GM12891 (cell line): ENCODE data around the gene DAZAP1.
A peak's percentile ranks its signal among the peaks of the same experiment; 100 is the strongest.

Experiments used
- DNase-seq: peaks from one replicate; pipeline ENCODE4 v3.0.0; 2011; ENCODE audit warnings: low spot score; ENCODE audit not compliant: insufficient read length
- FAIRE-seq: peaks from 2 replicates; lab custom pipeline; 2011; peaks lifted over from hg19 to GRCh38; lab: Jason Lieb, UNC
- PAX5 ChIP-seq: IDR thresholded peaks from 2 replicates; pipeline ENCODE4 v1.6.1; 2011; ENCODE audit warnings: low read length, moderate library complexity, mild to moderate bottlenecking; ENCODE audit not compliant: insufficient read depth, severe bottlenecking
- POLR2A ChIP-seq: IDR thresholded peaks from 2 replicates; pipeline ENCODE4 v1.6.1; 2011; ENCODE audit warnings: low read depth, low read length, control low read depth
- POLR2AphosphoS5 ChIP-seq: IDR thresholded peaks from 2 replicates; pipeline ENCODE4 v1.6.1; 2011; ENCODE audit warnings: low read depth, low read length, control low read depth
- POU2F2 ChIP-seq: IDR thresholded peaks from 2 replicates; pipeline ENCODE4 v1.6.1; 2011; ENCODE audit warnings: low read depth, mild to moderate bottlenecking, control low read depth, low read length, moderate library complexity
- SPI1 ChIP-seq: IDR thresholded peaks from 2 replicates; pipeline ENCODE4 v1.6.1; 2011; ENCODE audit warnings: low read depth, low read length, control low read depth
- TAF1 ChIP-seq: IDR thresholded peaks from 2 replicates; pipeline ENCODE4 v1.6.1; 2011; ENCODE audit warnings: low read depth, low read length, control low read depth

The DAZAP1 gene

DNA sequence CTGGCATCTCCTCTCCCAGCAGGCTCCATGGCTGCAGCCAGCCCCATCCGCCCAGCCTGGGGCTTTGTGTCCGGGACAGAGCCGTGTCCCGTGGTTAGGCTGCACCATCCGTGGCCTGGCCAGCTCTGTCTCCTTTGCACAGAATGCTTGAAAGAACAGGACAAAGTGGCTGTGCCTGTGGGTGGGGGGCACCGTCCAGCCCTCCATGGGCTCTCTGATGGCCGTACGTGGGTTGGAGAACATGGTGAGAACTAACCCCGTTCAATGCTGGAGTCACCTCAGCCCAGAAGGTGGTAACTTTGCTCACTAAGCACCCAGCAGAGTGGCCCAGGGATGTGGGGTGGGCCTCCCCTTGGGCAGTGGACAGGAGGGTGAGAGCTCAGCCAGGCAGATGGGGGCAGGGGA is 33.6 kb downstream of the DAZAP1 start:
- no peak for FAIRE-seq
- peak; percentile 69; the same call in 1 of the 2 replicates for TF ChIP-seq POLR2AphosphoS5
- TF ChIP-seq PAX5 = no peak
- no peak for DNase-seq

DNA sequence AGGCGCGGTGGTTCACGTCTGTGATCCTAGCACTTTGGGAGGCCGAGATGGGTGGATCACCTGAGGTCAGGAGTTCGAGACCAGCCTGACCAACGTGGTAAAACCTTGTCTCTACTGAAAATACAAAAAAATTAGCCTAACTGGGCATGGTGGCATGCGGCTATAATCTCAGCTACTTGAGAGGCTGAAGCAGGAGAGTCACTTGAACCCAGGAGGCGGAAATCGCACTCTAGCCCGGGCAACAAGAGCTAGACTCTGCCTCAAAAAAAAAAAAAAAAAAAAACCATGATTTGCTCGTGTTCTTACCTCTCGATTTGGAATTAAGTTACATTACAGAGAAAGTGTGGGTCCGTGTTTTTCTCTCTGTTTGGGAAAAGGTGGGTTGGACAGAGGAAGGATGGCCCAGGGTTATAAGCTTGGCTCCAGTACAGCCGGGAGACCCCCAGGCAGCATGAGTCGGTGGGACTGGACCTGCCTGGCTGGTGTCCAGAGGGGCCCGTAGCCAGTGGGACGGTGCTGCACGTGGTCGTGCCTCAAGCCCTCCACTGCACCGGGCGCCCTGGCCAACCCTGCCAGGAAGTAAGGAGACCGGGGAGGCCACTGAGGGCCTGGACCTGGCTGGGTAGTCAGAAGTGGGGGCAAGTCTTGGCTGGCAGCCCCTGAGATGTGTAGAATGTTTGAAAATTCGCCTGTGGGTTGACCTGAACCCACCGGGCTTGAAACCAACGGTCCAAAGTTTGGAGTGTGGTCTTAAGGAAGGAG is 34.5 kb downstream of the DAZAP1 start:
- no peak for FAIRE-seq
- DNase-seq = no peak
- TF ChIP-seq SPI1 (no peak), POLR2A (peak; percentile 54)

DNA sequence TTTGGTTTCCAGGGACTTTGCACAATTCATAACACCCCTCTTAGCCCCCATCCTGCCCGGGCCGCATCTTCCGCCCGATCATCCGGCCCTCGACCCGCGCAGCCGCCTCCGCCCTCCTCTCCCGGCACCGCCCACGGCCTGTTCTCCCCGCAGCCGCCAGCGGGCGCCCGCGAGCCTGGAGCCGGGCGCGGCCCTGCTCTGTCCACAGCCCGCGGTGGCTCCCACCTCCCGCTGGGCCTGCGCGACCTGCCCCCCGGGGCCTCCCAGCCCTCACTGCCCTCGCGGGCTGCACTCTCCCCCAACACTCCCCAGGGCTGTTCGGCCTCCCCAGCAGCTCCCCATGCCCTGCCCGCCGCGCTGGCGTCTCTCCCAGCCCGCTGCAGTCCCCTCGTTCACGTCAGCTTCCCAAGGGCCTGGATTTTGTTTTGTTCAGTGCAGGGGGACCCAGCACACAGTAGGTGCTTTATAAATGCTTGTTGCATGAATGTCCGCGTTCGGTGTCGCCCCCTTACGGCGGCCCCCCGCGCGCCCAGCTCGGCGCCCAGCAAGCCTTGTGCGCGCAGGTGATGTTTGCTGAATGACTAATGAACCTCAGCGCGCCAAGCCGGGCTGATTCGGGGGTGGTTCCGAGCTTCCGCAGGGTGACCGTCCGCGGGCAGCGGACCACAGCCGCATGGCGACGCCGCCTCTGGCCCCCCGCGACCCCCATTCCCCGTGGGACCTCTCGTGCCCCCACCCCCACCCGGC is 38.0 kb downstream of the DAZAP1 start:
- no peak for TF ChIP-seq SPI1
- no peak for TF ChIP-seq PAX5
- TF ChIP-seq POLR2AphosphoS5 = no peak
- TF ChIP-seq POLR2A = no peak
- TF ChIP-seq TAF1 = no peak
- no peak for TF ChIP-seq POU2F2
- FAIRE-seq (peak; percentile 93), DNase-seq (peak; percentile 97)

GRCh38 chr19:1445932-1446712 is 38.7 kb downstream of the DAZAP1 start:
- FAIRE-seq (no peak), DNase-seq (no peak)
- TF ChIP-seq POLR2AphosphoS5 (no peak), POLR2A (no peak), POU2F2 (no peak), TAF1 (no peak), PAX5 (no peak), SPI1 (no peak)

DNA sequence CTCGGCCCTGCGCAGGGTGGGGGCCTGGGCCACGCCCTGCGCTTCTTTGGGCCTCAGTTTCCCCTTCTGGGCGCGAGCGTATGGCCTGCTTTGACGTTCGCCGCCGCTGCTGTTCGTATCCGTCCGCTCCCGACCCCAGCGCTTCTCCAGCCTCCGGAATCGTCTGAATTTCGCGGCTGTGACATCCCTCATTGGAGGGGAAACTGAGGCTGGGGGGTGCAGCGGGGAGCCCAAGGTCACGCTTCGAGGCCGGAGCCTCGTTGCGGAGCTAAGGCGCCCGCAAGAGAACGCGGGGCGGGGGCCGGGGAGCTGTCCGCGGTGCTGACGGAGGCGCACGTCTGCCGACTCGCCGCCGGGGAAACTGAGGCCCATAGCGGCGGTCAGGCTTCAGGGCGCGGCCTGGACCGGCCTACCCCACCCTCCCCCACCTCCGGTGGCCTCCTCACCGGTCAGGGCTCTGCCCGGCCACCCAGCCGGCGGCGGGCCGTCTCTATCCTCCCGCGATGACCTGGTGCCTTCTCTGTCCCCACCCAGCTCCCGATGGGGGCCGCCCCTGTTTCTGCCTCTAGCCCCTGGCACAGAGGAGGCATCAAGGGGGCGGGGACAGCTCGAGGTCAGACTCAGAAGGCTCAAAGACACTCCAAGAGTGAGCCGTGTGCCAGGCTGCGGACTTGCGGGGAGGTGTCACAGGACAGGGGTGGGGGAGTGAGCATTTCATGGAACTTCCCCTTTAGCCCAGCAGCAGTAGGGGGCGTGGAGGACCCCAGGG is 39.5 kb downstream of the DAZAP1 start:
- no peak for DNase-seq
- TF ChIP-seq SPI1 = no peak
- no peak for TF ChIP-seq PAX5
- no peak for TF ChIP-seq POLR2A
- TF ChIP-seq POU2F2 = no peak
- TF ChIP-seq TAF1 = no peak
- TF ChIP-seq POLR2AphosphoS5 = no peak

GRCh38 chr19:1447504-1447903 is 40.1 kb downstream of the DAZAP1 start:
- FAIRE-seq = no peak
- TF ChIP-seq POU2F2 (no peak), POLR2AphosphoS5 (no peak), PAX5 (no peak), TAF1 (no peak), SPI1 (no peak), POLR2A (no peak)
- no peak for DNase-seq

More for the DNA sequence above, 39.5 kb downstream of the DAZAP1 start:
- FAIRE-seq = no peak

DNA sequence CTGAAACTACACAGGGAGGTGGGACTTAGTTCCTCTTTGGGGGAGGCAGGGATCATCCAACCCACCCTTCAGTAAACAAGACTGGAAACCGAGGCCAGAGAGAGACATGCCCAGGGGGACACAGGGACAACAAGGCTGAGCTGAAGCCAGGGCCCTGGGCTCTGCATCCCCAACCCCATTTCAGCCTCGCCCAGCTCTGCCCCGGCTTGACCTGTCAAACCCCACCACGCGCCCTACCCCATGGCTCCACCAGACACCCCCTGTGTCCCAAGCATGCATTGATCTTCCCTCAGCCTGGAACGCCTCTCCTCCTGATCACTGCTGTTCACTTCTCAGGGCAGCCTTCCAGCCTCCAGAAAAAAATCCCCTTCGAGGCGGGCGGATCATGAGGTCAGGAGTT is 40.6 kb downstream of the DAZAP1 start:
- no peak for DNase-seq
- TF ChIP-seq POU2F2 = no peak
- TF ChIP-seq PAX5 = no peak
- TF ChIP-seq POLR2AphosphoS5 = no peak
- no peak for TF ChIP-seq TAF1
- no peak for TF ChIP-seq SPI1
- no peak for TF ChIP-seq POLR2A
- no peak for FAIRE-seq

GRCh38 chr19:1449467-1450442 is 42.4 kb downstream of the DAZAP1 start, which contains the start of gene APC2:
Gene APC2, plus strand, starts transcription at chr19:1450121. Its CDS starts 2,881 bp downstream, at chr19:1453002.
- no peak for TF ChIP-seq POU2F2
- no peak for TF ChIP-seq POLR2A
- TF ChIP-seq PAX5 = no peak
- TF ChIP-seq TAF1 = no peak
- no peak for TF ChIP-seq SPI1
- TF ChIP-seq POLR2AphosphoS5 = no peak
- no peak for DNase-seq
- no peak for FAIRE-seq
